Measurements from ENCODE around the gene FUNDC1.
"Not testable (repeated sequence)": the region's sequence is repeated elsewhere in the genome, so short reads cannot be mapped to it uniquely, and the experiment has no call there.

Gene FUNDC1

GRCh38 chrX:44568196-44568595 lies 25.5 kb upstream of the FUNDC1 start:
- Histone ChIP-seq H3K27me3 (ENCODE audit: low read length) (no peaks in the 10 kb centered on the region), H4K20me1 (ENCODE audit: low read depth, low read length) (no peaks in the 10 kb centered on the region), H3K4me3 (ENCODE audit: insufficient read depth, low read length, poor library complexity, severe bottlenecking) (no peak overlapping the region), H3K27ac (ENCODE audit: low read depth, low read length) (no peak overlapping the region), H2AFZ (ENCODE audit: low read depth, low read length, severe bottlenecking) (no peak overlapping the region), H3K9me2 (replicated peaks; ENCODE audit: insufficient read depth, low read length) (no peaks in the 10 kb centered on the region), H3K36me3 (ENCODE audit: low read length) (no peaks in the 10 kb centered on the region), H3K9me3 (ENCODE audit: insufficient read depth, low read length) (no peaks in the 10 kb centered on the region), H3F3A (ENCODE audit: insufficient read depth) (no peaks in the 10 kb centered on the region), H3K79me2 (ENCODE audit: insufficient read depth, low read length) (no peaks in the 10 kb centered on the region), H3K4me2 (ENCODE audit: low read depth, low read length, poor library complexity, severe bottlenecking) (no peak overlapping the region), H3K9ac (ENCODE audit: low read length) (no peak overlapping the region)
- no peak for TF ChIP-seq CTCF (IDR thresholded peaks at IDR 0.05; ENCODE audit: insufficient read depth, low read length, poor library complexity, severe bottlenecking)
- TF ChIP-seq EZH2phosphoT487 (conservative IDR thresholded peaks at IDR 0.05; ENCODE audit: low read length): no peak

DNA sequence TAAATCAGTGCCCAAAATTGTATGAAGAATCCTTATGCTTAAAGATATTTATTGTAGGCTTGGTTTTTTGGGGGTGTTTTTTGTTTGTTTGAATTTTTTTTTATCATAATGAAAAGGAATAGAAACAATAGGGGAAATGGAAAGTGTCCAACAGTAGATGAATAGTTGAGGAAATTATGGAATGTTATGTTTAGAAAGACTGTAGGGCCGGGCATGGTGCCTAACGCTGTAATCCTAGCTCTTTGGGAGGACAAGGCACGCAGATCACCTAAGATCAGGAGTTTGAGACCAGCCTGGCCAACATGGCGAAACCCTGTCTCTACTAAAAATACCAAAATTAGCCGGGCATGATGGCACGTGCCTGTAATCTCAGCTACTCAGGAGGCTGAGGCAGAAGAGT lies 19.2 kb upstream of the FUNDC1 start:
- not testable (repeated sequence) for H3K27me3 ChIP-seq (ENCODE audit: low read length); H3F3A ChIP-seq (ENCODE audit: insufficient read depth); H3K79me2 ChIP-seq (ENCODE audit: insufficient read depth, low read length); H3K4me3 ChIP-seq (ENCODE audit: insufficient read depth, low read length, poor library complexity, severe bottlenecking); H3K4me2 ChIP-seq (ENCODE audit: low read depth, low read length, poor library complexity, severe bottlenecking); H3K27ac ChIP-seq (ENCODE audit: low read depth, low read length); H3K9ac ChIP-seq (ENCODE audit: low read length); H2AFZ ChIP-seq (ENCODE audit: low read depth, low read length, severe bottlenecking); H4K20me1 ChIP-seq (ENCODE audit: low read depth, low read length); H3K36me3 ChIP-seq (ENCODE audit: low read length); H3K9me2 ChIP-seq (replicated peaks; ENCODE audit: insufficient read depth, low read length); H3K9me3 ChIP-seq (ENCODE audit: insufficient read depth, low read length)

DNA sequence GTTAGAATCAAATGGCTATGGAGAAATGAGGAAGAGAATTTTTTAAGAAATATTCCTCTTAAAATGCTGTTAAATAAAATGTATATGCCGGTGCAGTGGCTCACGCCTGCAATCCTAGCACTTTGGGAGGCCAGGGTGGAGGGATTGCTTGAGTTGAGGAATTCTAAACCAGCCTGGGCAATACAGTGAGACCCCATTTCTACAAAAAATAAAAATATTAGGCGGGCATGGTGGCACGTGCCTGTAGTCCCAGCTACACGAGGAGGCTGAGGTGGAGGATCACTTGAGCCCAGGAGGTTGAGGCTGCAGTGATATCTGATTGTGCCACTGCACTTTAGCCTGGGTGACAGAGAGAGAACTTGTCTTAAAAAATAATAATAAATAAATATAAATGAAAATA lies 7.9 kb upstream of the FUNDC1 start:
- H3K9ac ChIP-seq (ENCODE audit: low read length): no peak overlapping the region
- no peaks in the 10 kb centered on the region for H3K79me2 ChIP-seq (ENCODE audit: insufficient read depth, low read length)
- no peaks in the 10 kb centered on the region for H4K20me1 ChIP-seq (ENCODE audit: low read depth, low read length)
- no peaks in the 10 kb centered on the region for H3K27me3 ChIP-seq (ENCODE audit: low read length)
- H3K36me3 ChIP-seq (ENCODE audit: low read length): no peaks in the 10 kb centered on the region
- no peak overlapping the region for H3K27ac ChIP-seq (ENCODE audit: low read depth, low read length)
- no peak overlapping the region for H2AFZ ChIP-seq (ENCODE audit: low read depth, low read length, severe bottlenecking)
- H3K4me3 ChIP-seq (ENCODE audit: insufficient read depth, low read length, poor library complexity, severe bottlenecking): no peak overlapping the region
- no peak overlapping the region for H3K4me2 ChIP-seq (ENCODE audit: low read depth, low read length, poor library complexity, severe bottlenecking)
- H3K9me2 ChIP-seq (replicated peaks; ENCODE audit: insufficient read depth, low read length): no peaks in the 10 kb centered on the region
- TF ChIP-seq EZH2phosphoT487 (conservative IDR thresholded peaks at IDR 0.05; ENCODE audit: low read length) (no peak), CTCF (IDR thresholded peaks at IDR 0.05; ENCODE audit: insufficient read depth, low read length, poor library complexity, severe bottlenecking) (no peak)
- no peaks in the 10 kb centered on the region for H3F3A ChIP-seq (ENCODE audit: insufficient read depth)
- no peaks in the 10 kb centered on the region for H3K9me3 ChIP-seq (ENCODE audit: insufficient read depth, low read length)

- not testable (repeated sequence) for H2AFZ ChIP-seq (ENCODE audit: low read depth, low read length, severe bottlenecking); H4K20me1 ChIP-seq (ENCODE audit: low read depth, low read length); H3K4me3 ChIP-seq (ENCODE audit: insufficient read depth, low read length, poor library complexity, severe bottlenecking); H3F3A ChIP-seq (ENCODE audit: insufficient read depth); H3K9me2 ChIP-seq (replicated peaks; ENCODE audit: insufficient read depth, low read length); H3K4me2 ChIP-seq (ENCODE audit: low read depth, low read length, poor library complexity, severe bottlenecking); H3K36me3 ChIP-seq (ENCODE audit: low read length); H3K9ac ChIP-seq (ENCODE audit: low read length); H3K27me3 ChIP-seq (ENCODE audit: low read length); H3K27ac ChIP-seq (ENCODE audit: low read depth, low read length); H3K9me3 ChIP-seq (ENCODE audit: insufficient read depth, low read length)
- peaks cover 11% of the 10 kb centered on the region; the same call in 1 of the 2 replicates for H3K79me2 ChIP-seq (ENCODE audit: insufficient read depth, low read length)
These were observed 2.8 kb upstream of the FUNDC1 start for GRCh38 chrX:44545454-44545853.
